ENCODE measurements around the gene SRMS.

The SRMS gene

DNA sequence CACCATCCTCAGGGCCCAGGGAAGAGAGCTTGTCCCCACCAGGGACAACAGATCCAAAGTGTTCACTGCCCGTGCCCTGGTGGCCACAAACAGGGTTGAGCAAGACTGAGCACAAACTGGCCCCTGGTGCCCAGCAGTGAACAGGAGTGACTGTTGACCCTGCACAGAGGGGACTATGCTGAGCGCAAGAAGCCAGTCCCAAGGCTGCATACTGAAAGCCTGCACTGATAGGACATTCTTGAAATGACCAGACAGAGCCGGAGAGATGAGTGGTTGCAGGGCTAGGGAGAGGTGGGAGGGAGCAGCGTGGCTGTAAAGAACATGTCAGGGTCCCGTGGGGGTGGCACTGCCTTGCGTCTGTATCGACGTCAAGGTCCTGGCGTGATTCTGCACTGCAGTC, 3.5 kb upstream of the SRMS start:
- H3K27me3 Mint-ChIP-seq = peaks cover 2% of the 10 kb centered on the region
- peak overlapping the region; percentile 42 for H3K27ac Mint-ChIP-seq
- no peaks in the 10 kb centered on the region for H3K9me3 Mint-ChIP-seq
- no peaks in the 10 kb centered on the region for H3K36me3 Mint-ChIP-seq
- H3K4me1 Mint-ChIP-seq = peaks cover 15% of the 10 kb centered on the region
- no peak overlapping the region for H3K4me3 Mint-ChIP-seq

DNA sequence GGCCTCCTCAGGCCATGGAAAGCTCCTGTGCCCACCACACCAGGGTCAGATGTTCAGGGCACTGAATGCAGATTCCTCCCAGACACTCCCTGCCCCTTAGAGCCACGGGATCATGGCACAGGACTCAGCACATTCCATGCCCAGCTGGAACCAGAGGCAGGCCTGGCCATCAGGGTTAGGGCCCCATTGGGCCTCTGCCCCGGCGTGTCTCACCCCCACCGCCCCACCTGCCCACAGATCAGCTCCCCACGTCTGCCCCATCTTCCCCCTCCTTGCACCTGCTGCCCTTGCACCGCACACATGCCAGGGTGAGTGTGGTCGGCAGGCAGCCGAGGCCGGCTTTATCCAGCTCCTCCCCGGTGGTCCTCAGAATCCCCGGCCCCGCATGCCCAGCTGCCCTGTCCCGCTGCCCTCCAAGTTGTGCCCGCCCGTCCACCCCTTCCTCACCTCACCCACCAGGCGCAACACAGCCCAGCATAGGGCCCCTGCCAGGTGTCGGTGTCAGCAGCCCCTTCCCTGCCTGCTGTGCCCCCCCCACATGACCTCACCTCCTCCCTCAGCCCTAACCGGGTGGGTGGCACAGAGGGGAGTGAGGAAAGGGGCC, 2.2 kb upstream of the SRMS start:
- Mint-ChIP-seq H3K4me1 (peaks cover 18% of the 10 kb centered on the region), H3K27ac (no peak overlapping the region), H3K27me3 (peaks cover 2% of the 10 kb centered on the region), H3K36me3 (no peaks in the 10 kb centered on the region), H3K9me3 (no peaks in the 10 kb centered on the region), H3K4me3 (no peak overlapping the region)

DNA sequence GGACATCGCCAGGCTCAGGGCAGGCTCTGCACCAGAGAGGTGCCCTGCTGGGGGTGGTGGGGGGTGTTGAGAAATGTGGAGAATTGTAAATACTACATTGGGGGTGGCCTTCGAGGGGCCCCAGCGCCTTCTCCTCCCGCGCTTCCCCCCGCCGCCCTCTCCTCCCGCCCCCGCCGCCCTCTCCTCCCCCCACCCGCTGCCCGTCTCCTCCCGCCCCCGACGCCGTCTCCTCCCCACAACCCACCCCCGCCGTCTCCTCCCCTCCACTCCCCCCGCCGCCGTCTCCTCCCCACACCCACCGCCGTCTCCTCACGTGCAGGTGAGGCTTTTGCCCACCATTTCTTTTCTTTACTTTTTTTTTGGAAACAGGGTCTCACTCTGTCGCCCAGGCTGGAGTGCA, 1.5 kb upstream of the SRMS start:
- peaks cover 18% of the 10 kb centered on the region for H3K4me1 Mint-ChIP-seq
- H3K27ac Mint-ChIP-seq = no peak overlapping the region
- no peaks in the 10 kb centered on the region for H3K9me3 Mint-ChIP-seq
- H3K27me3 Mint-ChIP-seq = peaks cover 2% of the 10 kb centered on the region
- no peaks in the 10 kb centered on the region for H3K36me3 Mint-ChIP-seq
- no peak overlapping the region for H3K4me3 Mint-ChIP-seq

DNA sequence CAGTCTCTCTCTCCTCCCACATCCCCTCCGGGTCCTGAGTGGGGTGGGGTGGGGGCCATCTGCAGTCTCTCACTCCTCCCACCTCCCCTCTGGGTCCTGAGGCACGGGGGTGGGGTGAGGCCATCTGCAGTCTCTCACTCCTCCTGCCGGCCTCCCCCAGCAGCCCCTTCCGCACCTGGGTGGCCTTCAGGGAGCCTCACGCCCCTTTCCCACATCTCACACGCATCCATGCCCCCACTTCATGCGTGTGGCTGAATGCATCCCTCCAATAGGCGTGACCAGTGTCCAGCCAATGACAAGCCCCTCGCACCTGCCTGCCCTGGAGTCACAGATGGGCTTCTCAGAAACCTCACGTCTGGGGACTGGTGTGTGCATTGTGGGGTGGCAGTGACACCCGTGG, 993 bp upstream of the SRMS start:
- Mint-ChIP-seq H3K4me1 (peaks cover 18% of the 10 kb centered on the region), H3K36me3 (no peaks in the 10 kb centered on the region), H3K27me3 (peaks cover 2% of the 10 kb centered on the region), H3K9me3 (no peaks in the 10 kb centered on the region), H3K4me3 (no peak overlapping the region), H3K27ac (no peak overlapping the region)

DNA sequence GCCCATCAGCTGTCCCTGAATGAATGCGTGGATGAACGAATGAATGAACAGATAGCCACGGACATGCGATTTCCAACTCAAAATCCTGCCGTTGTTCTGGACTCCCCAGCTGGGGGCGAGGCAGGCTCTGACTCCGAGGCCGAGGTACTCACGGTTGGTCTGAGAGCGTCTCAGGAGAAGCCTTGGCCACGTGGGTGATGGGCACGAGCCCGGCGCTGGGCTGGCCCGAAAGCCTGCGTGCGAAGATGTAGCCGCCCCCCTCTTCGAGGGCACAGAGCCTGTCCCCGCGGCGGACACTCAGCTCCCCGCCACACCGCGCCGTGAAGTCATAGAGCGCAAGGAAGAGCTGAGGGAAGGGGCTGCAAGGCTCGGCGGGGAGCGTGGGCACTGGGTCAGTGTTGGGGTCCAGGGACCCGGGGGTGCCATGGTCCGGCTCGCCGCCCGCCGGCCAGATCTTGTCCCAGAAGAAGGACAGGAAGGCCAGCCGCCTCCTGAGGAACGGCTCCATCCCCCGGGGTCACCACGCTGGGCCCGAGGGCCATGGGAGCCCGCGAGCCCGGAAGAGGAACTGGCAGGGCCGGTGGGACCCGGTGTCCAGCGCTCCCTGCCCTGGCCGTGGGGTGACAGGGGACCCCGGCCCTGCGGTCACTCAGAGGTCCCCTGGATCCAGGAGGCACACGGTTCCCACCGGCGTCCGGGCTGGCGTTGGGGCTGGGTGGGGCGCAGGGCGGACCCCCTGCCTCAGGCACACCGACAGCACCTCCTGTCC, 409 bp downstream of the SRMS start:
- Mint-ChIP-seq H3K36me3 (no peaks in the 10 kb centered on the region), H3K27me3 (peaks cover 2% of the 10 kb centered on the region), H3K9me3 (no peaks in the 10 kb centered on the region), H3K27ac (no peak overlapping the region), H3K4me1 (peaks cover 9% of the 10 kb centered on the region), H3K4me3 (no peak overlapping the region)

DNA sequence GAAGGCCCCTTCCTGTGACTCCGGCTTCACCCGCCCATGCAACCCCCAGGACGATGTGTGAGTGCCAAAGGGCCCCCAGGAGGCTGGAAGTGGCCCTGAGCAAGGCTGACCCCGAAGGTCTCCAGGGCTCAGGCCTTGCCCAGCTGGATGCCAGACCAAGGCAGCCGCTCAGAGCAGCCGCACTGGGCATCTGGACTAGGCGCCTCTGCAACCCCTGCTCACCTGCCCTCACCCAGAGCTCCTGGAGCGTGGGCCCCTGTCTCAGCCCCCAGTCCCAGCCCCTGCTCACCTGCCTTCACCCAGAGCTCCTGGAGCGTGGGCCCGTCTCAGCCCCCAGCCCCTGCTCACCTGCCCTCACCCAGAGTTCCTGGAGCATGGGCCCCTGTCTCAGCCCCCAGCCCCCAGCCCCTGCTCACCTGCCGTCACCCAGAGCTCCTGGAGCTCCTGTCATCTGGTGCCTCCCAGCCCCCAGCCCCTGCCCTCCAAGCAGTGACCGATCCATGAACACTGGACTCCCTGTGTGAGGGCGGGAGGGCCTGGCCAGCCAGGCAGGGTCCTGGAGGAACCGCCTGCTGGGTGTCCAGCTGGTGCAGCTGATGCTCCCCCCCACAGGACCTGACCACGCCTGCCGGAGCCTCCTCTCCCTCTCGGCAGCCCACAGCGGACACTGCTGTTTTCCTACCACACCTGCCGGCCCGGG, 1.1 kb downstream of the SRMS start:
- Mint-ChIP-seq H3K4me3 (no peak overlapping the region), H3K27me3 (peaks cover 2% of the 10 kb centered on the region), H3K4me1 (peaks cover 7% of the 10 kb centered on the region), H3K27ac (no peak overlapping the region), H3K9me3 (no peaks in the 10 kb centered on the region), H3K36me3 (no peaks in the 10 kb centered on the region)

DNA sequence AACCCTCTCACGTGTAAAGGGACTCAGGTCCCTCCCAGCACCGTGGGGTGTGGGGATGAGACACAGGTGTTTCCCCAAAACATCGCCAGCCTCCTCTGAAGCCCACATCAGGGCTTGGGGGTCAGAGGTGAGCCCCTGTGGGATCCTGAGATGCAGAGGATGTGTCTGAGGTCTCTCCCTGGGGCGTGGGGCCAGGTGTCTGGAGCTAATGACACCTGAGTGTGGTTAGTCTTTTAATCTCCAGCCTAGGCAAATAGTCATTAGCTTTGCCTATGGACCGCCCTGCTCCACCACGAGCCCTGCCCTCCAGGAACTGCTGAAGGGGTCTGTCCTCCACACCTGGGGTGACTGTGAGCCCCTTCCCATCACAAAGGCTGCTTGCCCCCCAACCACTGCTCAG, 1.7 kb downstream of the SRMS start:
- Mint-ChIP-seq H3K27me3 (peaks cover 2% of the 10 kb centered on the region), H3K4me1 (peaks cover 7% of the 10 kb centered on the region), H3K27ac (no peak overlapping the region), H3K36me3 (no peaks in the 10 kb centered on the region), H3K4me3 (no peak overlapping the region), H3K9me3 (no peaks in the 10 kb centered on the region)

DNA sequence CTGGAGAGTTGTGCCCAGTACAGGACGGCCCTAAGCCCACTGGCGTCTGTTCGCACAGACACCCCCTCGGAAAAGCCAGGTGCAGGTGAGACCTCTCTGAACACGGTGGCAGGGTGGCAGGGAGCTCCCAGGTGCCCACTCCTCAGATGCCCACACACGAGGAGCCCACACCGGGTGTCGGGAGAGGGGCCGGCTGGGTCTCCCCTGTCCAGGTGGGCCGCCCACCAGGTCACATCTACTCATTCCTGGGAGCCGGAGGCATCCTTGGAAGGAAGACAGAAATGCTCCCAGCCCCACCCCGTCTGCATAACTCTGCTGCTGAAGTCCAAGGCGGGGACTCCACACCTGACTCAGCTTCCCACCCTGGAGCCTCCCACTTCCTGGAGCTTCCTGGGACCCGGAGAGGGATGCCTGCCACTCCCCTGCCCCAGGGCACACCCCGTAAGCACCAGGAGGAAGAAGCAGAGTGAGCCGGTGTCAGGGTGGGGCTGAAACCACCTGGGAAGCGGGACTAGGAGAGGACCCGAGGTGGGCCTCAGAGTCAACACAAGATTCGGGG, 2.5 kb downstream of the SRMS start:
- no peak overlapping the region for H3K27ac Mint-ChIP-seq
- no peak overlapping the region for H3K4me3 Mint-ChIP-seq

DNA sequence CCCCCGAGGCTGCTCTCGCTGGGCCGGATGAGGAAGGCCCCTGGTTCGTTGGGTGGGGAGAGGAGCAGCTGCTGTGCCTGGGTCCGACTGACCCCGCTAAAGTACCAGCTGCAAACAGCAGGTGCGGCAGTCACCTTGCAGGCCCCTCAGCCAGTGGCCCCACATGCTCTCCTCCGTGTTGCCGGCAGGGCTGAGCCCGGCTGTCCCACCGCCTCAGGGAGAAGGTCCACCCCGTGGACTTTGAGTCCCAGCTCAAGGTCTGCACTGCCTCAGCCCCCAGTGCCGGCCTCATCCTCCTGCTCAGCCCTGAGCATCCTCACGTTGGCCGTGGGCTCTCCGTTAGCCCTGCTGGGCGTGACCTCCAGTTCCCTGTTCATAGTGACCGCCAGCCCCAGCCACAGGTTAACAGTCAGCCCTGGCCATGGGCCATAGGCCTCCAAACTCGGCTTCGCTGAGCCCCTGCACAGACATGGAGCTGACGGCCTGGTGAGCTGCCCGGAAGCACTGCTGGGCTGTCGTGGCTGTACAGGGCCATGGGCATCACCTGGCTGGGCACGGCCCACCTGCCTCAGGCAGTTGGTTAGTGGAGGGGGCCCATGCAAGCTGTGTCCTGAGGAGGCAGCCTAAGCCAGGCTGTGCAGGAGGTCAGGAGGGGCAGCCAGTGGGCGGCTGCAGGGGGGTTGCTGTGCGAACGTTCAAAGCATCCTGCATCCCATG, 3.1 kb downstream of the SRMS start:
- H3K4me1 Mint-ChIP-seq = peaks cover 5% of the 10 kb centered on the region
- H3K36me3 Mint-ChIP-seq = no peaks in the 10 kb centered on the region
- H3K27me3 Mint-ChIP-seq = no peaks in the 10 kb centered on the region
- H3K9me3 Mint-ChIP-seq = no peaks in the 10 kb centered on the region
- H3K4me3 Mint-ChIP-seq = no peak overlapping the region
- no peak overlapping the region for H3K27ac Mint-ChIP-seq

More for the DNA sequence above, 2.5 kb downstream of the SRMS start:
- Mint-ChIP-seq H3K9me3 (no peaks in the 10 kb centered on the region), H3K27me3 (peaks cover 2% of the 10 kb centered on the region), H3K36me3 (no peaks in the 10 kb centered on the region), H3K4me1 (peaks cover 7% of the 10 kb centered on the region)

DNA sequence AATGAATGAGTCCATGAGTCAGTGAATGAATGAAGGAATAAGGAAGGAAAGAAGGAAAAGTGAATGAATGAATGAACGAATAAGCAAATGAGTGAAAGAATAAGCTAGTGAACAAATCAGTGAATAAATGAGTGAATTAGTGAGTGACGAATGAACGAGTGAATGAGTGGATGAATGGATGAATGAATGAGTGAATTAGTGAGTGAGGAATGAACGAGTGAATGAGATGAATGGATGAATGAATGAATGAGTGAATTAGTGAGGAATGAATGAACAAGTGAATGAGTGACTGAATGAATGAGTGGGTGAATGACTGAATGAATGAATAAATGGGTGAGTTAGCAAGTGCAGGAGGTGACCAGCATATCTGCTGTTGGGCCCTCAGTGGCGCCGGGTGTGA, 3.8 kb downstream of the SRMS start:
- Mint-ChIP-seq H3K4me3 (no peak overlapping the region), H3K9me3 (no peaks in the 10 kb centered on the region), H3K36me3 (no peaks in the 10 kb centered on the region), H3K27me3 (no peaks in the 10 kb centered on the region), H3K27ac (no peak overlapping the region), H3K4me1 (peaks cover 4% of the 10 kb centered on the region)

DNA sequence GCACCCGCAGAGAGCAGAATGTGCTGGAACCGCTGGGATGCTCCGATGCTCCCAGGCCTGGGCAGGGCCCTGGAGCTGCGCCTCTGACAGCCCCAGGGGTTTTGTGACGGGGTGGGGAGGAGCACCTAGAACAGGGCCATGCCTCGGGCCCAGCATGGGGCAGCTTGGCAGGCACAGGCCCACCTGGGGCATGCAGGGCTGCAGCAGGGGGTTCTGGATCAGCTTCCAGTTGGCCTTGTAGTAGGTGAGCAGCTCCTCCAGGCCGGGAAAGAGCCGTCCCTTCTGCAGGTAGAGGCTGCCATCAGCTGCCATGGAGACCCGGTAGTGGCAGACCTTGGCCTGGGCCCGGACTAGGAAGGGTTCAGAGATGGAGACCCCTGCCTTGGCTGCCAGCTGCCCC, 4.4 kb downstream of the SRMS start:
- no peaks in the 10 kb centered on the region for H3K9me3 Mint-ChIP-seq
- peaks cover 4% of the 10 kb centered on the region for H3K4me1 Mint-ChIP-seq
- H3K27ac Mint-ChIP-seq = no peak overlapping the region
- no peaks in the 10 kb centered on the region for H3K36me3 Mint-ChIP-seq
- H3K4me3 Mint-ChIP-seq = no peak overlapping the region
- no peaks in the 10 kb centered on the region for H3K27me3 Mint-ChIP-seq

DNA sequence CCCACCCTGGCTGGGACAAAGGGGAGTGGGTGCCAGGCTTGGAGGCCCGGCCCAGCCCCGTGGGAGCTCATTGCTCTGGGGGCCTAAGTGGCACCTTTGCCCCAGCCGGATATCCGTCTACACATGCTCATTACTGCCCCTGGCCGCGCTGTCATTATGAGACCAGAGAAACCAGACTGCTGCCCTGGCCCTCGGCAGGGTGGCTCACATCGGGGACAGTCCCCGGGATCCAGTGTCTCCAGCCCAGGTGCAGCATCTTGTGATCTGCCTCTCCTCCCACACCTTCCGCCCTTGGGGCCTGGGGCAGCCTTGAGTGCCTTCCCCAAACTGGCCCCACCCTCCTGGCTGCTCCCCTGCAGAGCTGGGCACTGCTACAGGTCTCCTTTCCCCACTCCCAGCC, 4.9 kb downstream of the SRMS start:
- Mint-ChIP-seq H3K27me3 (no peaks in the 10 kb centered on the region), H3K9me3 (no peaks in the 10 kb centered on the region), H3K27ac (peak overlapping the region; percentile 59), H3K4me3 (no peak overlapping the region), H3K36me3 (no peaks in the 10 kb centered on the region), H3K4me1 (peaks cover 4% of the 10 kb centered on the region)

DNA sequence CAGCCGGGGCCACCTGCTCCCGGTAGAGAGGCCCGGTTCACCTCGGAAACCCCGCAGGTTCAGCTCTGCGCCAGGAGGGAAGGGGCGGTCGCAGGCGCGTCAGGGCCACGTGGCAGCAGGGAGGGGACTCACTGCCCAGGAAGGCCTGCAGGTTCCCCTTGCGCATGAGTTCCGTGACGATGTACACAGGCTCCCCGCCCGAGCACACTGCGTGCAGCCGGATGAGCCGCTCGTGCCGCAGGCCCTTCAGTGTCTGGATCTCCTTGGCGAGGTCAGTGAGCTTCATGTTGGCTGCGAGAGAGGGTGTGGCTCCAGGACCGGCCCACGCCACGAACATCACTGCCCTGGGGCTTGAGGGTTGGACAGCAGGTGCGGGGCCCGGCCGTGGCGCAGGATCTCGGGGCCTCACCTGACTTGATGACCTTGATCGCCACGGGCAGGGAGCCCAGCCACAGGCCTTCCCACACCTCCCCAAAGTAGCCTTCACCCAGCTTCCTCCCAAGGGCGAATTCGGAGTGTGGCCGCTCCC, 5.5 kb downstream of the SRMS start:
- Mint-ChIP-seq H3K27me3 (no peaks in the 10 kb centered on the region), H3K4me1 (peaks cover 4% of the 10 kb centered on the region), H3K36me3 (no peaks in the 10 kb centered on the region), H3K4me3 (no peak overlapping the region), H3K9me3 (no peaks in the 10 kb centered on the region), H3K27ac (no peak overlapping the region)

DNA sequence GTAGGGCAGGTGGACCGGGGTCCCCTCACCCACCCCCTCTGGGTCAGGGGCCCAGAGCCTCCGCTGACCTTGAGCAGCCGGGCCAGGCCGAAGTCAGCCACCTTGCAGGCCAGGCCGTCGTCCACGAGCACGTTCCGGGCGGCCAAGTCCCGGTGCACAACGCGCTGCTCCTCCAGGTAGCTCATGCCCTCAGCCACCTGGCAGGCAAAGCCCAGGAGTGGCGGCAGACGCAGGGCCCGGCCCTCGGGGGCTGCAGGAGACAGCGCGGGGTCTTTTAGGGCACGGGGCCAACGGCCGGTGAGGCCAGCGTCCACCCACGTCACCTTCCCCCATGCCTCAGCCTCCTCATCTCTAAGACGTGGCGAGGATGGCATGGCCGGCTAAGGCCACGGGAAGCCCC, 6.2 kb downstream of the SRMS start:
- Mint-ChIP-seq H3K9me3 (no peaks in the 10 kb centered on the region), H3K27ac (no peak overlapping the region), H3K4me1 (peaks cover 7% of the 10 kb centered on the region), H3K4me3 (no peak overlapping the region), H3K27me3 (no peaks in the 10 kb centered on the region), H3K36me3 (no peaks in the 10 kb centered on the region)

DNA sequence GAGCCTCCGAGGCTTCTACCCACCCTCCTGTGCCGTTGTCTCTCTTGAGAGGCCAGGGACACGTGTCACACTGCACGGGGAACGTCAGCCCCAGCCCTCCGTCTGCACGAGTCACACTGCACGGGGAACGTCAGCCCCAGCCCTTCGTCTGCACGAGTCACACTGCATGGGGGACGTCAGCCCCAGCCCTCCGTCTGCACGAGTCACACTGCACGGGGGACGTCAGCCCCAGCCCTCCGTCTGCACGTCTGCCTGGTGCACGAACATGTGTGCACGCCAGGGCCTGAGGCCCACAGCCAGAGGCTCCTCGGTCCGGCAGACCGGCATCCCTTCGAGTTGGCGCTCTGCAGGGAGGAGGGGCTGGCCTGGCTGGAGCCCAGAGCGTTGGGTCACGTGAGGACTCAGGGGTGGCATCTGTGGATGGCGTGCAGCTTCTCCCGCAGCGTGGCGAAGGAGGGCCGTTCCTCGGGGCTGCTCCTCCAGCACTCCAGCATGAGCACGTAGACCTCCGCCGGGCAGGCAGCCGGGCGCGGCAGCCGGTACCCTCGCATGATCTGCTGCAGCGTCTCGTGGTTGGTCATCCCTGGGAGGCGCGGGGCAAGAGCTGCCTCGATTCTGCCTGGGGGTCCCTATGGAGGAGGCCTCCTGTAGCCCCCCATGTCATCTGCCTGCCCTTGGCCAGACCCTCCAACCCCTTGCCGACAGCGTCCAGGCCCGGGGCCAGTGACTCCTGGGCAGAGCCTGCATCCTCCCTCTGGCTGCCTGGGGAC, 6.9 kb downstream of the SRMS start:
- Mint-ChIP-seq H3K36me3 (no peaks in the 10 kb centered on the region), H3K27ac (peak overlapping the region; percentile 30), H3K9me3 (no peaks in the 10 kb centered on the region), H3K27me3 (no peaks in the 10 kb centered on the region), H3K4me3 (no peak overlapping the region), H3K4me1 (peaks cover 7% of the 10 kb centered on the region)
